Smooth muscle cell (in vitro differentiated cells): Measurements from ENCODE around the gene MILR1. TPM values are rescaled to one million over a fixed set of nuclear protein-coding genes. Genes with fewer than 3 reads are reported as not detected.

Experiments
- DNase-seq: peaks from one replicate; lab custom pipeline; 2025; ENCODE audit not compliant: unreplicated experiment; lab: John Stamatoyannopoulos, UW
- H2AFZ ChIP-seq: fragments of 200-600 bp; sonication (generic); 2 replicates; pipeline ENCODE4 v1.6.0; 2016; ENCODE audit warnings: antibody characterized with exemption, low read depth, mild to moderate bottlenecking
- H3F3A ChIP-seq: fragments of 200-600 bp; sonication (generic); 2 replicates; pipeline ENCODE4 v1.6.0; 2017; ENCODE audit warnings: antibody characterized with exemption, low read depth
- H3K27ac ChIP-seq: fragments of 200-600 bp; sonication (generic); 2 replicates; pipeline ENCODE4 v1.5.1; 2016; ENCODE audit warnings: low read depth, mild to moderate bottlenecking
- H3K27me3 ChIP-seq: fragments of 200-600 bp; sonication (generic); 2 replicates; pipeline ENCODE4 v1.6.1; 2016; ENCODE audit warnings: low read depth, mild to moderate bottlenecking
- H3K36me3 ChIP-seq: fragments of 200-600 bp; sonication (generic); 2 replicates; pipeline ENCODE4 v1.5.1; 2016; ENCODE audit warnings: low read depth
- H3K4me1 ChIP-seq: fragments of 200-600 bp; sonication (generic); 2 replicates; pipeline ENCODE4 v1.5.1; 2016; ENCODE audit warnings: low read depth
- H3K4me2 ChIP-seq: fragments of 200-600 bp; sonication (generic); 2 replicates; pipeline ENCODE4 v1.6.0; 2016; ENCODE audit warnings: mild to moderate bottlenecking
- H3K4me3 ChIP-seq: fragments of 200-600 bp; sonication (generic); 2 replicates; pipeline ENCODE4 v1.5.1; 2016; ENCODE audit warnings: mild to moderate bottlenecking
- H3K79me2 ChIP-seq: fragments of 200-600 bp; sonication (generic); 2 replicates; pipeline ENCODE4 v1.6.0; 2016; ENCODE audit warnings: low read depth, mild to moderate bottlenecking
- H3K9ac ChIP-seq: fragments of 200-600 bp; sonication (generic); 2 replicates; pipeline ENCODE4 v1.6.0; 2016; ENCODE audit warnings: low read depth
- H3K9me3 ChIP-seq: fragments of 200-600 bp; sonication (generic); replicated peaks from 2 replicates; pipeline ENCODE4 v1.5.1; 2016; ENCODE audit warnings: low read depth
- H4K20me1 ChIP-seq: fragments of 200-600 bp; sonication (generic); 2 replicates; pipeline ENCODE4 v1.6.0; 2016; ENCODE audit warnings: low read depth
- CTCF ChIP-seq: fragments of 200-600 bp; sonication (generic); IDR thresholded peaks from 2 replicates; pipeline ENCODE4 v1.5.1; 2017; ENCODE audit warnings: borderline replicate concordance, mild to moderate bottlenecking, antibody characterized with exemption; ENCODE audit not compliant: insufficient read depth, poor library complexity, severe bottlenecking
- WGBS: methylation state at CpG from one replicate; pipeline ENCODE4 v1.1.7; 2016; ENCODE audit warnings: low lambda C conversion rate; 5-methylcytosine and 5-hydroxymethylcytosine counted together
- polyA plus RNA-seq: library from polyadenylated mRNA; unstranded; fragments of >200 nt; fragmentation: Nextera tagmentation; extraction: Ambion mirVana; gene quantifications from 2 replicates; pipeline ENCODE4 v1.2.1, GENCODE V29; 2016
- total RNA-seq: library from RNA; depleted of rRNA; stranded (reverse); fragments of >200 nt; gene quantifications from 2 replicates; pipeline ENCODE4 v1.2.3, GENCODE V29; 2014

Gene MILR1
- total and polyA plus RNA-seq, 2 experiments from 2014 or later, result not detected

DNA sequence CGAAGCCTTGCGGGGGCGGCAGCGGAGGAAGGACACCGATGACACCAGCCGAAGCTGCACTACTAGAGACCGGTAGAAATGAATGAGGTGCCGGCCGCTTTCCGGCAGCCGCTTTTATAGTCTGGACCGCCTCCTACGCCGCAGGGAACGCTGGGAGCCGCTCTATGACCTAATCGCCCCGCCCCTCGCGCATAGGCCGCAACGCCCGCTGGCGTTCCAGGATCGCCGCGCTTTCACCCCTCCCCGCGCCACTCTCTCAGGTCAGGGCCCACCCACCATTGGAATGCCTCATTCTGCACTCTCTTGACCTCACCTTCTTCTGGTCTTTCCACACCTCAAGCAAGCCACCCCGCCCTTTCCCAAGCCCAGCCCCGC lies 57.3 kb downstream of the MILR1 start, which contains the start of gene DDX5:
Gene DDX5, minus strand, starts transcription at position 89 of the 375 bp plus-strand sequence. CDS start 170 bp downstream, outside the sequence.
- TF ChIP-seq CTCF, result no peak
- WGBS, result under 1% methylated on average over 26 of the region's 31 CpGs
- Histone ChIP-seq H3K27me3 (no peaks in the 10 kb centered on the region), H3K9me3 (no peaks in the 10 kb centered on the region), H3K4me3 (peak within 1 kb of the TSS; percentile 91), H3K9ac (peak within 1 kb of the TSS; percentile 100), H3K4me2 (peak within 1 kb of the TSS; percentile 86), H3K4me1 (peaks cover 28% of the 10 kb centered on the region), H4K20me1 (peaks cover 89% of the 10 kb centered on the region), H2AFZ (peak within 1 kb of the TSS; percentile 17), H3K79me2 (peaks cover 83% of the 10 kb centered on the region), H3K27ac (peak within 1 kb of the TSS; percentile 99), H3K36me3 (peaks cover 30% of the 10 kb centered on the region), H3F3A (peaks cover 34% of the 10 kb centered on the region)
- peak; percentile 98 for DNase-seq

DNA sequence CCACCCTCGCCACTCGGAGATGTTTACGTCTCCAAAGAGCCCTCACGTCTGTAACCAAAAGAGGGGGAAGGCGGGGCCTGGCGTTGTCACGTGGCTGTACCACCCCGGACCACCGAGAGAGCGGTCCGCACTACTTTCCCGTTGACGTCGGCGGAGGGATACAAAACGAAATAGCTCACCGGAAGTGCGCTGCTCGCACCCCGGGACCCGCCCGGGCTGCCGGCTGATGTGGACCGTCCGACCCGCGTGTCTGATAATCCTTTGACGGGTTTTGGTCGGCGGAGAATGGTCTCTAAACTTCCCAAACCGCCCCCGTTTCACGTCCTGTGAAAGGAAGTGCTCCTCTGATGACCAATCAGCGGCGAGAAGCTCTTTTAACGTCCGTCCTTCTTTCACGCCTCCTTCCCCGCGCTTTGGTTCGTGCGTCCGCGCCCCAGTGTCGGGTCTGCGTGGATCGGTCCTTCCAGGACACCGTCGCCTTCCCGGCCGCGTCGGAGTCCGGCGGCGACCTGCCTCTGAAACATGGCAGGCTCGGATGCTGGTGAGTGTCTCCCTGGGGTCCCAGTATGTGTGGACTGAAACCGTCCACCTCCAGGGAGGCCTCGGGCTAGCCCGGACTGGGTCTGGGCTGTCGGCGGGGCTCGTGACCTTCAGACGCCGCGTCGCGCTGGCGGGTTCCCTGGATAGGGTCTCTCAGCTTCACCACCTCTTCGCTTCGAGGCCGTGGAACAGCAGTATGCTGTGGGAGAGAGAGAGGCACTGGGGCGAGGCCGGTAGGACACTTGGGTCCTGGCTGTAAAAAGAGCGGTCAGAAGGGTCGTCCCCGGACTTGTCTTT lies 57.9 kb downstream of the MILR1 start, which contains the start of gene CEP95:
Gene CEP95, plus strand, starts transcription at position 402 of the 837 bp plus-strand sequence. Its CDS starts 121 bp downstream, at position 523.
- no peaks in the 10 kb centered on the region for H3K27me3 ChIP-seq
- H3K27ac ChIP-seq, result peak within 1 kb of the TSS; percentile 99
- H4K20me1 ChIP-seq, result peaks cover 89% of the 10 kb centered on the region
- H2AFZ ChIP-seq, result peak within 1 kb of the TSS; percentile 17
- peaks cover 28% of the 10 kb centered on the region for H3F3A ChIP-seq
- peaks cover 24% of the 10 kb centered on the region for H3K36me3 ChIP-seq
- peak within 1 kb of the TSS; percentile 91 for H3K4me3 ChIP-seq
- H3K4me2 ChIP-seq, result peak within 1 kb of the TSS; percentile 86
- WGBS, result 1% methylated on average over 77 of the region's 77 CpGs
- no peak for TF ChIP-seq CTCF
- peak; percentile 98 for DNase-seq
- H3K79me2 ChIP-seq, result peaks cover 81% of the 10 kb centered on the region
- H3K9me3 ChIP-seq, result no peaks in the 10 kb centered on the region
- H3K9ac ChIP-seq, result peak within 1 kb of the TSS; percentile 100
- peaks cover 28% of the 10 kb centered on the region for H3K4me1 ChIP-seq

- Histone ChIP-seq H3K36me3 (peaks cover 18% of the 10 kb centered on the region), H4K20me1 (peaks cover 89% of the 10 kb centered on the region), H3K4me2 (peak overlapping the region; percentile 86), H3K27ac (peak overlapping the region; percentile 99), H3K4me3 (peak overlapping the region; percentile 91), H3K4me1 (peaks cover 27% of the 10 kb centered on the region), H3K9ac (peak overlapping the region; percentile 100), H3K9me3 (no peaks in the 10 kb centered on the region), H3K79me2 (peaks cover 75% of the 10 kb centered on the region), H2AFZ (no peak overlapping the region), H3K27me3 (no peaks in the 10 kb centered on the region), H3F3A (peaks cover 22% of the 10 kb centered on the region)
- no peak for DNase-seq
- under 1% methylated on average over 13 of the region's 13 CpGs for WGBS
- TF ChIP-seq CTCF, result peak; percentile 18
Observed at GRCh38 chr17:64507413-64507782, 58.5 kb downstream of the MILR1 start.
